GM18505 (cell line): ENCODE measurements around the gene SELENOM.
"Not testable (repeated sequence)": the region's sequence is repeated elsewhere in the genome, so short reads cannot be mapped to it uniquely, and the experiment has no call there.

Experiments
- ATAC-seq: cut with Tn5 transposase; IDR thresholded peaks from one replicate; pipeline ENCODE4 v1.9.1; 2021; ENCODE audit not compliant: unreplicated experiment
- POLR2A ChIP-seq: IDR thresholded peaks from 4 replicates; pipeline ENCODE4 v1.6.1; 2011; ENCODE audit warnings: borderline replicate concordance; ENCODE audit not compliant: insufficient read depth, insufficient read length; ENCODE audit errors: extremely low read depth

Gene SELENOM

DNA sequence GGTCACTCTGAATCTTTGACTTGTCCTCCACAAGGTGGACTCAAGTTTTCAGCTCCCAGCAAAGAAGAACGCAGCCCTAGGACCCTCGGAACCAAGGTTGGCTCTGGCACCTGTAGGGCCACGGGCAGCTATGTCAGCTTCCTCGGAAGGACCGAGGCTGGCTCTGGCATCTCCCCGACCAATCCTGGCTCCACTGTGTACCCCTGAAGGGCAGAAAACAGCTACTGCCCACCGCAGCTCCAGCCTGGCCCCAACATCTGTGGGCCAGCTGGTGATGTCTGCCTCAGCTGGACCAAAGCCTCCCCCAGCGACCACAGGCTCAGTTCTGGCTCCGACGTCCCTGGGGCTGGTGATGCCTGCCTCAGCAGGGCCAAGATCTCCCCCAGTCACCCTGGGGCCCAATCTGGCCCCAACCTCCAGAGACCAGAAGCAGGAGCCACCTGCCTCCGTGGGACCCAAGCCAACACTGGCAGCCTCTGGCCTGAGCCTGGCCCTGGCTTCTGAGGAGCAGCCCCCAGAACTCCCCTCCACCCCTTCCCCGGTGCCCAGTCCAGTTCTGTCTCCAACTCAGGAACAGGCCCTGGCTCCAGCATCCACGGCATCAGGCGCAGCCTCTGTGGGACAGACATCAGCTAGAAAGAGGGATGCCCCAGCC lies 17.6 kb upstream of the SELENOM start:
- no peak for ATAC-seq
- TF ChIP-seq POLR2A: no peak

DNA sequence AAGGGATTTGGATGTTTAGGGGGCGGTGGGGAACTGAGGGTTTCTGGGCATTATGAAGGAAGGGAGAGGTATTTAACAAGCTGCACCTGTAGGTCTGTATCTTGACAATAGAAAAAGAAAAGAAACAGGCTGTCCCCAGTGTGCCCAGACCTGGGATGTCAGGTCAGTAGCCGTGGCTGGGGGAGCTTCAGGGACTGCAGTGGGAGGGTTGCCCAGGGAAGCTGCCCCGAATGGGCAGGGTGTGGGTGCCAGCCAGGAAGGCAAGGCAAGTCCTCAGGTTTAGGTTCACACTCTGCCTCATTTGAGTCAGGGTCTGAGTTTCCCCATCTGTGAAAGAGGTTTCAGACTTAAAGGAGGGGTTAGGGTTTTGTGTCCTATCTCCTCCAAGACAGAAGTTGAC lies 16.9 kb upstream of the SELENOM start:
- TF ChIP-seq POLR2A: no peak
- ATAC-seq: no peak

GRCh38 chr22:31123292-31123602 lies 15.9 kb upstream of the SELENOM start:
- no peak for ATAC-seq
- TF ChIP-seq POLR2A: no peak

- no peak for TF ChIP-seq POLR2A
- ATAC-seq: no peak
Measured at GRCh38 chr22:31122532-31123291, 15.3 kb upstream of the SELENOM start, which contains the start of gene INPP5J. Gene INPP5J, plus strand, starts transcription at chr22:31122966. Its CDS starts 49 bp downstream, at chr22:31123015.

- no peak for TF ChIP-seq POLR2A
- ATAC-seq: no peak
Measured at GRCh38 chr22:31122196-31122531, 14.8 kb upstream of the SELENOM start.

- no peak for TF ChIP-seq POLR2A
- ATAC-seq: no peak
Measured at GRCh38 chr22:31121403-31121802, 14.0 kb upstream of the SELENOM start.

DNA sequence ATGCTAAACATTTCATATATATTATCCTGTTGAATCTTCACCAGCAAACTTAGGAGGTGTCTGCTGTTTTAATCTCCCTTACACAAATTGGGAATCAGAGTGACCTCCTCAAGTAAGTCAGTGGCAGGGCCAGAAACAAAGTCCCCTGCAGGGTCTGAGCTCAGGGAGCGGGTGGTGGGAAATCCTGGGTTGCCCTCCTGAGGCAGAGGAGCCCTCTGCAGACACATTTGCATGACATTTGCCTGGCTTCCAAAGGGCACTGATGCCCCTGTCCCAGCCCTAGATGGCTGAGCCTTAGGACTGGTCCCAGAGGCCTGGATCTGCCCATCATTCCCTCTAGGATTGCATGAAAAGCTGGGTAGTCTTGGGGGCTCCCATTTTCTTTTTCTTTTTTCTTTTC lies 13.3 kb upstream of the SELENOM start:
- no peak for ATAC-seq
- TF ChIP-seq POLR2A: no peak

- no peak for TF ChIP-seq POLR2A
- ATAC-seq: no peak
Measured at GRCh38 chr22:31120230-31120629, 12.9 kb upstream of the SELENOM start.

DNA sequence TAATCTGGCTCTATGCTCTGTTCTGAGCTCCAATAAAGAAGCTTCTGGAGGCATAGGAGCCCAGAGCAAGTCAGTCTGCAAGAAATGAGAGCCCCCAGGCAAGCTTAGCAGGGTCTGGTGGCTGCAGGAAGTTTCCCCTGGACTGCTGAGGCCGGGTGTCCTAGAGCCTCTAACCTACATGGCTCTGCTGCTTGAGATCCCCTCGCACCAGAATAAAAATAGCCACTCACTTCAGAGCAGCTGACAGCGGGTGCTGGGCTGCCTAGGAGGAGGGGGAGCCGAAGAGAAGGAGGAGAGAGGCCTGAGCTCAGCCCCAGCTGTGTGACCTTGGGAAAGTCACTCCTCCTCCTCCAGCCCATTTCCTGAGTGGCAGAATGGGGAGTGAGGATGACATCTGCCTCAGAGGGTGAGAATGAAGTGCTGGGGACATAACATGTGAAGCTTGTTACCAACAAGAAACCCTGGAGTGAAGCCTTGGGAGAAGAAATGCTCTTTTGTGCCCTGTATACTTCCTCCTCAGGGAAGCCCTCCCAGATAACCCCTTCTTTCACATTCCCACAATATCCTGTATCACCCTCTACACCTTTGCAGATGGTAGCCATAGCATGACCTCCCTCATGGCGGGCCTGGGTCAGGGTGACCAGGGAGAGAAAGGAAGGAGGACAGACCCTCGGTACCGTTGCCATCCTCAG lies 11.8 kb upstream of the SELENOM start:
- TF ChIP-seq POLR2A: no peak
- ATAC-seq: no peak

GRCh38 chr22:31118046-31118820 lies 10.9 kb upstream of the SELENOM start:
- ATAC-seq: no peak
- TF ChIP-seq POLR2A: no peak

DNA sequence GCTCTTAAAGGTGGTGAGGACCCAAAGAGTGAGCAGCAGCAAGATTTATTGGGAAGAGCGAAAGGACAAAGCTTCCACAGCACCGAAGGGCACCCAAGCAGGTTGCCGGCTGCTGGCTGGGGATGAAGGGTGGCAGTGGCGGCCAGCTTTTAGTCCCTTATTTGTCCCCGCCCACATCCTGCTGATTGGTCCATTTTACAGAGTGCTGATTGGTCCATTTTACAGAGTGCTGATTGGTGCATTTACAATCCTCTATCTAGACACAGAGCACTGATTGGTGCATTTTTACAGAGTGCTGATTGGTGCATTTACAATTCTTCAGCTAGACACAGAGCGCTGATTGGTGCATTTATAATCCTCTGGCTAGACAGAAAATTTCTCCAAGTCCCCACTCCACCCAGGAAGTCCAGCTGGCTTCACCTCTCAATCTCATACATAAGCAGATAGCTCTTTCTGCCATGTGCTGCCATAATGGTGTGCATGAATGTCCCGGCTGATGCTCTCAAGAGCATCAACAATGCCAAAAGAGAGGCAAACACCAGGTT lies 5.3 kb upstream of the SELENOM start:
- not testable (repeated sequence) for ATAC-seq

DNA sequence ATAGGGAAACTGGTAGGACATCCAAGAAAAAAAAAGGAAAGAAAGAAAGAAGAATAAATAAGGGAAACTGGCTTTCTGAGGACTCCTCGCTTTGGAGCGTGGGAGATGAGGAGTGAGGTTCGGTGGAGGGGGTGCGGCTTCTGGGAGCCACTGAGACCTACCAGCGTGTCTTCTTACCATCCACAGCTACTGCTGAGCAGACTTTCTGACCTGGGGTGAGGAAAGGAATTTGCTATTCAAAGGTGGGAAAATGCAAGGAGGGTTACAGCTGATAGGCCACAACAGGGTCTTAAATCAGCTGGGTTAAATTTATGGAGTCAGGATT lies 488 bp upstream of the SELENOM start:
- no peak for ATAC-seq
- no peak for TF ChIP-seq POLR2A

GRCh38 chr22:31106731-31107177 lies 614 bp downstream of the SELENOM start:
- ATAC-seq: no peak
- no peak for TF ChIP-seq POLR2A

DNA sequence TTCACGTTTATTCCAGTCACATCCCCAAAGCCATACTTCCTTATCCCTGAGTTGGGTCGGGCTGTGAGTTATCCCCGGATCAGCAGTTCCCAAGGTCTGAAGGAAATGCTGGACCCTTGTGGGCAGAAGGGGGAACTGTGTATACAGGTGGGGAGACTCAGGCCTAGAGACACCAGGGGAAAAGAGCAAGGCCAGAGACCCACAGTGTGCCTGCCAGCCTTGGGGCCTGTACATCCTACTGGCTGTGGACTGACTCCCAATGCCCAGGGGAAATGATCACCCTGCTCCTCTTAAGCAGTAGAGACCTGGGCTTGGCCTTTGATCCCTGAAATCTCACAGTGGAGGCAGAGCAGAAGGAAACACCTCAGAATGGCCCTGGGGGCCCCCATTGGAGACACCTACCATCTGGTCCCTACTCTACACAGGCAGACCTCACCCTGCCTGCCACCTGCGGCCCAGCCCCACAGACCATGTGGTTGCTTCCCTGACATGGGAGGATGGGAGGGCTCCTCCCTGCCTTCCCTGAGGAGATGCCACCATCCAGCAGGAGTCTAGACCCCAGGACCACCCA lies 1.3 kb downstream of the SELENOM start:
- TF ChIP-seq POLR2A: no peak
- no peak for ATAC-seq
